ENCODE data around the gene SPPL2B. TPM values are rescaled to one million over a fixed set of nuclear protein-coding genes. Genes with fewer than 3 reads are reported as not detected.

Gene SPPL2B
- total RNA-seq, 1 donor from 2014 or later: 52.3 TPM

GRCh38 chr19:2375353-2376121 lies 47.1 kb downstream of the SPPL2B start:
- no peaks in the 10 kb centered on the region for H3K4me1 ChIP-seq
- TF ChIP-seq CTCF (IDR thresholded peaks at IDR 0.05): no peak
- H3K9me3 ChIP-seq: no peaks in the 10 kb centered on the region
- no peak overlapping the region for H3K4me3 ChIP-seq
- no peaks in the 10 kb centered on the region for H3K36me3 ChIP-seq
- ATAC-seq (peak in 1 of 2 donors; percentile 29), DNase-seq (no peak)
- no peak overlapping the region for H3K27ac ChIP-seq
- H3K27me3 ChIP-seq (ENCODE audit: low read depth): peaks cover 4% of the 10 kb centered on the region
- intact Hi-C loops (cut with DNase I): no loop called here

GRCh38 chr19:2376784-2377519 lies 48.5 kb downstream of the SPPL2B start:
- Histone ChIP-seq H3K27me3 (ENCODE audit: low read depth) (peaks cover 3% of the 10 kb centered on the region), H3K4me1 (no peaks in the 10 kb centered on the region), H3K27ac (no peak overlapping the region), H3K4me3 (no peak overlapping the region), H3K9me3 (no peaks in the 10 kb centered on the region), H3K36me3 (no peaks in the 10 kb centered on the region)
- intact Hi-C loops (cut with DNase I): no loop called here
- ATAC-seq: no peak
- DNase-seq: no peak
- TF ChIP-seq CTCF (IDR thresholded peaks at IDR 0.05): no peak

GRCh38 chr19:2380567-2380966 lies 52.1 kb downstream of the SPPL2B start:
- Histone ChIP-seq H3K4me3 (no peak overlapping the region), H3K36me3 (no peaks in the 10 kb centered on the region), H3K27ac (no peak overlapping the region), H3K9me3 (no peaks in the 10 kb centered on the region), H3K27me3 (ENCODE audit: low read depth) (peaks cover 3% of the 10 kb centered on the region), H3K4me1 (no peaks in the 10 kb centered on the region)
- intact Hi-C loops (cut with DNase I): no loop called here
- no peak for ATAC-seq
- no peak for DNase-seq
- no peak for TF ChIP-seq CTCF (IDR thresholded peaks at IDR 0.05)

GRCh38 chr19:2381148-2381820 lies 52.8 kb downstream of the SPPL2B start:
- intact Hi-C loops (cut with DNase I): no loop called here
- no peak overlapping the region for H3K4me3 ChIP-seq
- no peak for ATAC-seq

More at GRCh38 chr19:2381148-2381820, 52.8 kb downstream of the SPPL2B start:
- Histone ChIP-seq H3K27me3 (ENCODE audit: low read depth) (peaks cover 3% of the 10 kb centered on the region), H3K9me3 (no peaks in the 10 kb centered on the region), H3K36me3 (no peaks in the 10 kb centered on the region), H3K27ac (no peak overlapping the region), H3K4me1 (no peaks in the 10 kb centered on the region)
- no peak for DNase-seq
- no peak for TF ChIP-seq CTCF (IDR thresholded peaks at IDR 0.05)

All from lower lobe of right lung (tissue), 2 donors.